Astrocyte of the cerebellum (primary cell): ENCODE measurements around the gene SRSF1.

Source experiments
- DNase-seq: peaks from one replicate; pipeline ENCODE4 v3.0.0-alpha.2; 2011; ENCODE audit warnings: low read depth
- H3K4me3 ChIP-seq: 2 replicates; pipeline ENCODE4 v1.5.1; 2011; ENCODE audit warnings: mild to moderate bottlenecking, low read depth, low read length, moderate library complexity
- in situ Hi-C: cut with HindIII; loops from 2 replicates; pipeline ENCODE4 v1.10.0; 2017; ENCODE audit warnings: low sequenced_read_pairs
- TF ChIP-seq, protein P1 (sequence below): IDR thresholded peaks from 2 replicates; pipeline ENCODE4 v1.5.1; 2012; ENCODE audit warnings: low read length, low read depth, moderate library complexity, mild to moderate bottlenecking; ENCODE audit errors: missing control alignments

The SRSF1 gene

DNA sequence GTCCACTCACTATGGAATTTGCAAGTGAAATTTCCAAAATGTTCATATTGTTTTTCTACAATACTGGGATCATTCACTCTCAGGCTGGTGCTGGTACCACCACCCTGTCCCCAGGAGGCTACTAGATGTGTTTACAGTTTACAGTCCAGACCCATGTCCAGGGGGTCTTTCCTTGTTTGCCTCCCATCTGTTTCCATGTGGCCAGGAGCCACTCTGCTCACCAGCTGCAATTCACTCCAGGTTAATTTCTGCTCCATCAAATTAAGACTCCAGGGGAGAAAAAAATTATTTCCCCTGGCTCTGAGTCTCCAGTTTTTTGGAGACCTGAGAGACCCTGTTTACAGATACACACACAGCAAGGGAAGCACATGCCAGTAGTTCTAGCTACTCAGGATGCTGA, 12.5 kb upstream of the SRSF1 start:
- in situ Hi-C loops, result no loop called here
- TF ChIP-seq, protein P1, sequence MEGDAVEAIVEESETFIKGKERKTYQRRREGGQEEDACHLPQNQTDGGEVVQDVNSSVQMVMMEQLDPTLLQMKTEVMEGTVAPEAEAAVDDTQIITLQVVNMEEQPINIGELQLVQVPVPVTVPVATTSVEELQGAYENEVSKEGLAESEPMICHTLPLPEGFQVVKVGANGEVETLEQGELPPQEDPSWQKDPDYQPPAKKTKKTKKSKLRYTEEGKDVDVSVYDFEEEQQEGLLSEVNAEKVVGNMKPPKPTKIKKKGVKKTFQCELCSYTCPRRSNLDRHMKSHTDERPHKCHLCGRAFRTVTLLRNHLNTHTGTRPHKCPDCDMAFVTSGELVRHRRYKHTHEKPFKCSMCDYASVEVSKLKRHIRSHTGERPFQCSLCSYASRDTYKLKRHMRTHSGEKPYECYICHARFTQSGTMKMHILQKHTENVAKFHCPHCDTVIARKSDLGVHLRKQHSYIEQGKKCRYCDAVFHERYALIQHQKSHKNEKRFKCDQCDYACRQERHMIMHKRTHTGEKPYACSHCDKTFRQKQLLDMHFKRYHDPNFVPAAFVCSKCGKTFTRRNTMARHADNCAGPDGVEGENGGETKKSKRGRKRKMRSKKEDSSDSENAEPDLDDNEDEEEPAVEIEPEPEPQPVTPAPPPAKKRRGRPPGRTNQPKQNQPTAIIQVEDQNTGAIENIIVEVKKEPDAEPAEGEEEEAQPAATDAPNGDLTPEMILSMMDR, result no peak

DNA sequence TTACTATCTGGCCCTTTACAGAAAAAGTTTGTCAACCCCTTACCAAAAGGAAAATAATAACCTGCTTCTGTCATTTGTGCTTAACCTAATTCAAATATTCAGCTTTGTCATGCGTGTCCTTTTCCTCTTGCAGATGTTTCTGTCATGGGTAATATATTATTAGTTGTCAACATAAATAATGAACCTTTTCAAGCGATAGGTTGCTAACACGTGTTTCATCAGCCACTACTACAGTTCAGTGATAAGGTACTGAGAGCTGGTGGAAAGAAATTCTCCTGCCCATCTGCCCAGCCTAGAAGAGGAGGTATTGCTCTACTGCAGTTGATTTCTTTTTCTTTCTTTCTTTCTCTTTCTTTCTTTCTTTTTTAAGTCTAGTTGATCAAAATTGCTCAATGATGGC, 12.0 kb upstream of the SRSF1 start:
- H3K4me3 ChIP-seq, result no peak overlapping the region
- DNase-seq, result no peak
- in situ Hi-C loops, result no loop called here
- TF ChIP-seq, protein P1, result no peak

More for the DNA sequence above, 12.5 kb upstream of the SRSF1 start:
- no peak overlapping the region for H3K4me3 ChIP-seq
- no peak for DNase-seq

DNA sequence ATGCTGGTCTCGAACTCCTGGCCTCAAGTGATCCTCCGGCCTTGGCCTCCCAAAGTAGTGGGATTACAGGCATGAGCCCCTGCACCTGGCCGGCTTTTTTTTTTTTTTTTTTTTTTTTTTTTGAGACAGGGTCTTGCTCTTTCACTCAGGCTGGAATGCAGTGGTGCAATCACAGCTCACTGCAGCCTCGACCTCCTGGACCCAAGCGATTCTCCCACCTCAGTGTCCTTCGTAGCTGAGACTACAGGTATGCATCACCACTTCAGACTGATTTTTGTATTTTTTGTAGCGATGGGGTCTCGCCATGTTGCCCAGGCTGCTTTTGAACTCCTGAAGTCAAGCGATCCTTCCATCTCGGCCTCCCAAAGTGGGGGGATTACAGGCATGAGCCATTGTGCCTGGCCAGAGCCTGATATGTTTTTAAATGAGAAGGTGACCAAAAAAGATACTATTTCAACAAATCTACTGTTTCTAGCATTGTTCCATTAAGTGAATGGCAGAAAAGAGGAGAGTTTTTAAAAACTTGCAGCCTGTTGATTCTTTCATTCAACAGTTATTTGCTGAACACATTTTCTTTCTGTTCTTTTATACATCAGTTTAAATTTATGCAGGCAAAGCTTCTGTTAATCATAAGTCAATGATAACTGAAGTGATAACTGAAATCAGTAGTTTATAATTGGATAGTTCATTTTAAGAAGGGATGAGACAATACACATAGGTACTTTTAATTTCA, 3.2 kb upstream of the SRSF1 start:
- DNase-seq, result no peak
- TF ChIP-seq, protein P1, result no peak
- in situ Hi-C loops, result no loop called here
- no peak overlapping the region for H3K4me3 ChIP-seq

DNA sequence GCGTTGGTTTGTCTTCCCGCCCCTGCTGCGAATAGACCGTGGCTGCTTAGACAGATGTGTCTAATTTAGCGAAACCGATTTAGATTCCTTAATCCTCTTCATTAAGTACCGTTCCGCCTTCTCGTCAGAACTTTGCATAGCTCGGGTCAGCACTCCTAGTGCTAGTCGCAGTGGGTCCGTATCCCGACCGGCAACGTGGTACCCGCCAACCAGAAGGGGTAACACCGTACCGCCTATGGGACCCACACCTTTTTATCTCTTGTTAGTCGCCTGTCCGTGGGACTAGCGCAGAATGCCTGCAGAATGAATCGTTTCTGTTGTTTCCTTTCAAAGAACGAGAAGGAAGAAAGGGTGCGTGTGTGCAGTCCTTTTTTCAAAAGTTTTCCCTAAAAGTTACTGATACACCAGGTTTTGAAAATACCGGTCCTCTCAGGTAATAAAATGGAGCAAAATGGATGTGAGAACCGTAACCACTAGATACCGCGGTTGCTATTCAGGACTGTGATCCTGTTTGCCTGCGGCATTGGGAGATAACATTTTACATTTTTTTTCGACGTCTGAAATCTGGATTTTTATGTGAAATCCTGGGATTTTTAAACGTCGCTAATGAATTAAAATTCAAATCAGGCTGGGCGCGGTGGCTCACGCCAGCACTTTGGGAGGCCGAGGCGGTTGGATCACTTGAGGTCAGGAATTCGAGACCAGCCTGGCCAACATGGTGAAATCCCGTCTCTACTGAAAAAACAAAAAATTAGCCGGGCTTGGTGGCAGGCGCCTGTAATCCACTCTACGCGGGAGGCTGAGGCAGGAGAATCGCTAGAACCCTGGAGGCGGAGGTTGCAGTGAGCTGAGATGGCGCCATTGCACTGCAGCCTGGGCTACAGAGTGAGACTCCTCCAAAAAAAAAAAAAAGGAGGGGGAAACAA, 998 bp upstream of the SRSF1 start:
- H3K4me3 ChIP-seq, result peak overlapping the region; percentile 99
- TF ChIP-seq, protein P1, result no peak
- DNase-seq, result no peak
- in situ Hi-C loops, result no loop called here

DNA sequence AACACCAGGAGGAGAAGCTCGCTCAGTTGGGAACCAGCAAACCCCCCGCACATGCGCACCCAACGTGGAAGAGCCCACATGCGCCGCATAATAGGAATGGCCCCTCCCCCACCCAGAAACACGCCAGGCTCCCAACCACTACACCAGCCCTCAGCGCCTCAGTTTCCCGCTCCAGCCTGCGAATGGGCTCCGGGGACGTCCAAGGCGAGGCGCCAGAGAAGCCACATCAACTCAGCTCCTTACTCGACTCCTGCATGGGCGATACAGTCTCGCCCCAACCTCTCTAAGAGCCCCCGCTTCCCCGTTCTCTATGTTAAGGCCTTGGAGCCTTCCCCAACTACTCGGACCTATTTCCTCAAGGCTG, 504 bp downstream of the SRSF1 start:
- DNase-seq, result no peak
- TF ChIP-seq, protein P1, result no peak
- peak overlapping the region; percentile 99 for H3K4me3 ChIP-seq
- in situ Hi-C loops, result no loop called here

DNA sequence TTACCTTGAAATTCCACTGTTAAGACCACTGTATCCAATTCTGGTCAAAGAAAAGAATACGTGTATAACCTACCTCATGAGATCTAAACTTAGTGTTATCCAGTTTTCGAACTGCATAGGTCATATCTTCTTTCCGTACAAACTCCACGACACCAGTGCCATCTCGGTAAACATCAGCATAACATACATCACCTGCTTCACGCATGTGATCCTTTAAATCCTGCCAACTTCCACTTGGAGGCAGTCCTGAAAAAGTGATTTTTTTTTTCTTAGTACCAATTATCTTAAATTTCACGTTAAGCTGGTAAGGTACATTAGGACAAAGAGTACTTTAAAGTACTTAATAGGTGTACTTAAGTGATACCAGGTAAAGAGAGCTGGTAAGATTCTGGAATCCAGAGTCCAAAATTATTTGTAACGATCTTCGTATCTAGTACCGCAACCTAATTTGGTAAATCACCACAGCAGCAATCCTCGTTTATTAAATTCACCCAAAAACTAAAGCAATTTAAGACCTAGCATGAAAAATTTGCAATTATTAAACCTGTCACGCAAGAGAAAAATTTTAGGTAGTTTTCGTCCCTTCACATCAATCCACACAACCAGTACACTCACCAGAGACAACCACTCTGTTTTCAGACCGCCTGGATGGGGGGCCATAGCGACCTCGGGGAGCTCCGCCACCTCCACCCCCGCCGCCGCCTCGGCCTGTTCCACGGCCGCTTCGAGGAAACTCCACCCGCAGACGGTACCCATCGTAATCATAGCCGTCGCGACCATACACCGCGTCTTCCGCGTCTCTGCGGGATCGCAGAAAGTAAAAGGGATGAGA, 1.1 kb downstream of the SRSF1 start:
- H3K4me3 ChIP-seq, result peak overlapping the region; percentile 99
- no peak for DNase-seq
- in situ Hi-C loops, result no loop called here
- TF ChIP-seq, protein P1, result no peak
